CD4-positive, alpha-beta T cell (primary cell): ENCODE measurements around the gene CYTH2. TPM values are rescaled to one million over a fixed set of nuclear protein-coding genes. Genes with fewer than 3 reads are reported as not detected.

Experiments used
- ATAC-seq: fragments of 200-7000 bp; cut with Tn5 transposase; one replicate; pipeline ENCODE4 v1.10.0; 2022; ENCODE audit warnings: mild to moderate bottlenecking; ENCODE audit not compliant: poor library complexity
- CTCF ChIA-PET: fragments of 350-600 bp; sonication (Branson Sonifier 250); formaldehyde crosslinking; loops from one replicate; lab custom pipeline; 2021; ENCODE audit warnings: antibody characterized with exemption, inconsistent platforms; lab: Charles Lee
- POLR2A ChIA-PET: fragments of 350-600 bp; sonication (Branson Sonifier 250); formaldehyde crosslinking; loops from one replicate; lab custom pipeline; 2021; ENCODE audit warnings: antibody characterized with exemption, inconsistent platforms; lab: Charles Lee
- DNase-seq, 14 experiments: peaks; one replicate each; pipeline ENCODE4 v3.0.0-alpha.2; 2013 to 2020; ENCODE audit warnings: mixed read lengths in 2 of 14
- H3K27ac ChIP-seq, 2 donors: one replicate each; pipeline versions ENCODE4 v1.5.1 to v1.7.0; 2013; ENCODE audit warnings: low read length in 2 of 2, low read depth in 1 of 2, mild to moderate bottlenecking in 1 of 2
- H3K27me3 ChIP-seq, 2 experiments: 1 replicate in 1 of 2; 2 replicates in 1 of 2; pipeline versions ENCODE4 v1.6.1 to v1.7.0; 2013; ENCODE audit warnings: low read length in 2 of 2, control low read depth in 1 of 2, mild to moderate bottlenecking in 1 of 2, moderate library complexity in 1 of 2; ENCODE audit not compliant: insufficient read depth in 2 of 2, control insufficient read depth in 1 of 2
- H3K36me3 ChIP-seq: one replicate; pipeline ENCODE4 v1.6.1; 2013; ENCODE audit warnings: low read length, control low read depth; ENCODE audit not compliant: insufficient read depth
- H3K4me1 ChIP-seq: one replicate; pipeline ENCODE4 v1.6.1; 2013; ENCODE audit warnings: low read length, control low read depth; ENCODE audit not compliant: insufficient read depth
- H3K4me3 ChIP-seq: one replicate; pipeline ENCODE4 v1.5.1; 2013; ENCODE audit warnings: mild to moderate bottlenecking, low read length, moderate library complexity
- H3K9me3 ChIP-seq, 2 experiments: 1 replicate in 1 of 2; 2 replicates in 1 of 2; pipeline versions ENCODE4 v1.6.1 to v1.7.0; 2013; ENCODE audit warnings: low read length in 2 of 2, mild to moderate bottlenecking in 2 of 2, control low read depth in 1 of 2, moderate library complexity in 1 of 2; ENCODE audit not compliant: control insufficient read depth in 1 of 2, insufficient read depth in 1 of 2
- H3K27ac Mint-ChIP-seq: one replicate; pipeline ENCODE4 v1.8.0; 2020; ENCODE audit warnings: mixed read lengths
- H3K27me3 Mint-ChIP-seq: one replicate; pipeline ENCODE4 v1.8.0; 2021; ENCODE audit warnings: mixed read lengths
- H3K36me3 Mint-ChIP-seq: one replicate; pipeline ENCODE4 v1.8.0; 2021; ENCODE audit warnings: low read depth, mixed read lengths
- H3K4me1 Mint-ChIP-seq: one replicate; pipeline ENCODE4 v1.8.0; 2021; ENCODE audit warnings: low read depth, mixed read lengths
- H3K4me3 Mint-ChIP-seq: one replicate; pipeline ENCODE4 v1.8.0; 2020; ENCODE audit warnings: mild to moderate bottlenecking, mixed read lengths
- H3K9me3 Mint-ChIP-seq: one replicate; pipeline ENCODE4 v1.8.0; 2020; ENCODE audit warnings: mixed read lengths
- intact Hi-C, 2 experiments: fragments of 100-400 bp; cut with DNase I in 1 of 2; cut with micrococcal nuclease in 1 of 2; formaldehyde crosslinking; loops; one replicate each; pipeline versions ENCODE4 v1.15.1 to v1.9.0; 2023 to 2025; cut with DNase I, micrococcal nuclease
- total RNA-seq, 174 experiments: library from RNA in 2 of 174; stranded (reverse) in 2 of 174; gene quantifications; one replicate each; pipeline ENCODE4 v1.2.3 and lab custom pipeline; 2021 to 2026
- TF ChIP-seq, protein P1 (sequence below): fragments of 200-600 bp; IDR thresholded peaks from one replicate; pipeline ENCODE4 v1.8.0; 2022; ENCODE audit warnings: antibody characterized with exemption, mild to moderate bottlenecking

The CYTH2 gene
- total RNA-seq, 2 experiments from 2014 or later = 23.4 to 25.3 TPM

DNA sequence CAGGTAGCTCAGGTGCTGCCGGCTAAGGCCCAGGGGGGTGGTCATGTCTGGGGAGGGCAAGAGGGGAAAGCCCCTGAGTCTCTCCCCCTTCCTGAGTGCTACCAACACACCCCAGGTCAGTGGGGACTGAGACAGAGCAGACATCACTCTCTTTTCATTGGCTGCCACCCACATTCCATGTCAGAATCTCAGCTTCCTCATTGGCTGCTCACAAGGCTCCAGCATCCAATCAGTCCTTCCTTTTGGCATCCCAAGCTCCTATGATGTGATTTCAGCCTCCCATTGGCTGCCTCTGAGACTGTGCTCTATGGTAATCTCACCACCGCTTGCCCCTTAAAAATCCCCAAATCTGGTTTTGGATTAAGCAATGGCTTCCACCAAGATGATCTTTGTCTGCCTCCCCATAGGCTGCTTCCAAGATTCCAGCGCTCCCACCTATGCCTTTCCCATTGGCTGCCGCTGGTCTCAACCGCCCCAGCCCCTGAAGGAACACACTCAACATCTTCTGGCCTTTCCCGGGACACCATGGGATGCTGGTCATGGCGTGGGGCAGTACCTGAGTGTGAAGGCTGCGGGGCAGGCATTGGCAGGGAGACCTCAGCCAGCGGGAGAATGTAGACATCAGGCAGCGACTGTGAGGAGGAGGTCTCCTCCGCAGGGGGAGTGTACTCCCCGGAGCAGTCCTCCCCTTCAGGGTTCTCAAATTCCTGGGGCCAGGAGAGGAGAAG is 40.5 kb downstream of the CYTH2 start:
- Mint-ChIP-seq H3K9me3 (no peaks in the 10 kb centered on the region), H3K27ac (no peak overlapping the region), H3K27me3 (no peaks in the 10 kb centered on the region), H3K4me1 (peaks cover 15% of the 10 kb centered on the region), H3K36me3 (peaks cover 16% of the 10 kb centered on the region), H3K4me3 (peak overlapping the region; percentile 52)
- Histone ChIP-seq H3K9me3 (no peaks in the 10 kb centered on the region), H3K27me3 (no peaks in the 10 kb centered on the region), H3K4me3 (no peak overlapping the region), H3K4me1 (peaks cover 42% of the 10 kb centered on the region), H3K27ac (no peak overlapping the region), H3K36me3 (peaks cover 11% of the 10 kb centered on the region)
- peak in 1 of 14 experiments; percentile 5 for DNase-seq
- CTCF ChIA-PET = interaction anchor here (1.4 kb wide), 1 partner anchor 80 kb away, joined by 4 read pairs; no protein-coding TSS in a partner anchor
- POLR2A ChIA-PET = interaction anchor here (0.6 to 1.6 kb wide), 4 partner anchors 16 to 176 kb away, joined by 3 to 8 read pairs (median 4); partner anchors contain the start of genes RPL18 and SPHK2
- intact Hi-C loops = loop anchor here in 1 of 2 experiments (5.0 to 10.0 kb wide), 4 partner anchors 147 to 333 kb away; partner anchors contain the start of genes MAMSTR, SYNGR4 and TMEM143
- no peak for ATAC-seq
- TF ChIP-seq, protein P1, sequence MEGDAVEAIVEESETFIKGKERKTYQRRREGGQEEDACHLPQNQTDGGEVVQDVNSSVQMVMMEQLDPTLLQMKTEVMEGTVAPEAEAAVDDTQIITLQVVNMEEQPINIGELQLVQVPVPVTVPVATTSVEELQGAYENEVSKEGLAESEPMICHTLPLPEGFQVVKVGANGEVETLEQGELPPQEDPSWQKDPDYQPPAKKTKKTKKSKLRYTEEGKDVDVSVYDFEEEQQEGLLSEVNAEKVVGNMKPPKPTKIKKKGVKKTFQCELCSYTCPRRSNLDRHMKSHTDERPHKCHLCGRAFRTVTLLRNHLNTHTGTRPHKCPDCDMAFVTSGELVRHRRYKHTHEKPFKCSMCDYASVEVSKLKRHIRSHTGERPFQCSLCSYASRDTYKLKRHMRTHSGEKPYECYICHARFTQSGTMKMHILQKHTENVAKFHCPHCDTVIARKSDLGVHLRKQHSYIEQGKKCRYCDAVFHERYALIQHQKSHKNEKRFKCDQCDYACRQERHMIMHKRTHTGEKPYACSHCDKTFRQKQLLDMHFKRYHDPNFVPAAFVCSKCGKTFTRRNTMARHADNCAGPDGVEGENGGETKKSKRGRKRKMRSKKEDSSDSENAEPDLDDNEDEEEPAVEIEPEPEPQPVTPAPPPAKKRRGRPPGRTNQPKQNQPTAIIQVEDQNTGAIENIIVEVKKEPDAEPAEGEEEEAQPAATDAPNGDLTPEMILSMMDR = no peak

DNA sequence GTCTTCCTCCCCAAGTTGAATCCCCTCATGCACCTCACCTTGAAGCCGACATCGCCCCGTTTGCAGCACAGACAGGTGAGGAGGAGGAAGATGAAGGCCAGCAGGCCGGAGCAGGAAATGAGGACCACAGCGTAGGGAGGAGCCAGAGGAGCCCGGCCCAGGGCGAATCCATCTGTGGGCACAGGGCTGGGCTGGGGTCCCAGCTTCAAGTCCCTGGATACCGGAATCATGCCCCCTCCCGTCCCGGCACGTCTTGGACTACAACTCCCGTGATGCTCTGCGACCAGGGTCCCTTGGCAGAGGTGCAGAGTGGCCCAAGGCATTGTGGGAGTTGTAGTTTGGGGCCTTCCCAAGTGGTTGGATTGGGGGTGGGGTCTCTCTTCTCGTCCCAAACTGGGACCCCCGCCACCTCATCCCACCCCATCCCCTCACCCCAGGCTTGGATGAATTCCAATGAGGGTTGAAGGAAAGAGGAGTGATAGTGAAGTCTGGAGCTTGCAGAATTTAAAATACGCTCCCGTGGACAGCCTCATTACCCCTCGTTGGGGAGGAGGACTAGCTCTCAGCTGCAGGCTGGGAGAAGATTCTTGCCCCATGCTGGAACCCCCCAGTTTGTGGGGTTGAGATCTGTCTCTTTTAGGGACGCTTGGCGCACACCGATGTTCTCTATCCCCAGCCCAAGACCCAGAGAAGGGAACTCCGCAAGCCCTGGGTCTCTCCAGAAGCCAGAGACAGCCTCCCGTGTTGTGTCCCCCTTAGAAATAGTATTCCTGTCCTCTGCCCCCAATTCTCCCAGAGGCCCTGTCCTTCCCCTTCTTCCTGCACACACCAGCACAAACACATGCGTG is 41.5 kb downstream of the CYTH2 start:
- H3K27me3 ChIP-seq = no peaks in the 10 kb centered on the region
- POLR2A ChIA-PET = interaction anchor here (0.6 to 1.6 kb wide), 6 partner anchors 9 to 109 kb away, joined by 3 to 8 read pairs (median 4); partner anchors contain the start of genes RPL18 and SPHK2
- peaks cover 42% of the 10 kb centered on the region for H3K4me1 ChIP-seq
- ATAC-seq (peak; percentile 47), DNase-seq (peak; percentile 68 to 88 (median 74))
- Mint-ChIP-seq H3K4me1 (peaks cover 15% of the 10 kb centered on the region), H3K36me3 (peaks cover 16% of the 10 kb centered on the region), H3K9me3 (no peaks in the 10 kb centered on the region), H3K4me3 (peak overlapping the region; percentile 86), H3K27me3 (no peaks in the 10 kb centered on the region), H3K27ac (peak overlapping the region; percentile 73)
- peaks cover 11% of the 10 kb centered on the region for H3K36me3 ChIP-seq
- intact Hi-C loops = loop anchor here in 1 of 2 experiments (5.0 kb wide), 2 partner anchors 148 to 188 kb away; partner anchors contain the start of genes SYNGR4 and TMEM143
- H3K4me3 ChIP-seq = peak overlapping the region; percentile 55
- TF ChIP-seq, protein P1 = no peak
- no peaks in the 10 kb centered on the region for H3K9me3 ChIP-seq
- H3K27ac ChIP-seq = peak overlapping the region in 1 of 2 donors; percentile 22
- CTCF ChIA-PET = interaction anchor here (1.4 kb wide), 1 partner anchor 79 kb away, joined by 4 read pairs; no protein-coding TSS in a partner anchor

DNA sequence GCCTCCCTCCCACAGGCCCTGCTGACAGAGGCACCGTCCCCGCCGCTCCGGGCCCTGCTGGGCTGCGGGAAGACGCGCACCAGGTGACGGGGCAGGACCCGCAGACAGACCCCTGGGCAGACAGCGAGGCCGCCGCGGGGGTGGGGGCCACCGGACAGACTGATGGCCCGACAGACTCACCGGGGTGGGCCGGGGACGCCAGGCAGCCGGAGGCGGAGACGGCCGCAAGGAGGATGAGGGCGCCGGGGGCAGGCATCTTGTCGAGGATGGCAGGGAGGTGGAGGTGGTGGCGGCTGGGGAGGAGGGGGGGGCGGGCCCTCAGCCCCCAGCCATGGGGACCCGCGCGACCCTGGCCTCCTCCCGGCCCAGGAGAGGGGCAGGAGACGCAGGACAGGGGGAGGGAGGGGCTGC is 42.2 kb downstream of the CYTH2 start:
- Histone ChIP-seq H3K27ac (peak overlapping the region in 1 of 2 donors; percentile 47), H3K9me3 (no peaks in the 10 kb centered on the region), H3K27me3 (no peaks in the 10 kb centered on the region), H3K4me1 (peaks cover 42% of the 10 kb centered on the region), H3K36me3 (peaks cover 11% of the 10 kb centered on the region), H3K4me3 (peak overlapping the region; percentile 55)
- Mint-ChIP-seq H3K36me3 (peaks cover 12% of the 10 kb centered on the region), H3K27me3 (no peaks in the 10 kb centered on the region), H3K9me3 (no peaks in the 10 kb centered on the region), H3K27ac (peak overlapping the region; percentile 73), H3K4me3 (no peak overlapping the region), H3K4me1 (peaks cover 15% of the 10 kb centered on the region)
- ATAC-seq (peak; percentile 9), DNase-seq (peak in 5 of 14 experiments; percentile 28 to 66 (median 30))
- intact Hi-C loops = loop anchor here in 1 of 2 experiments (5.0 kb wide), 2 partner anchors 149 to 189 kb away; partner anchors contain the start of genes SYNGR4 and TMEM143
- POLR2A ChIA-PET = interaction anchor here (1.0 to 1.6 kb wide), 3 partner anchors 9 to 76 kb away, joined by 3 to 8 read pairs (median 4); no protein-coding TSS in a partner anchor
- TF ChIP-seq, protein P1 = no peak
- CTCF ChIA-PET = no interaction called here
